Type B pancreatic cell (in vitro differentiated cells): ENCODE results near the gene EEIG2. TPM values are rescaled to one million over a fixed set of nuclear protein-coding genes. Genes with fewer than 3 reads are reported as not detected.
A peak's percentile ranks its signal among the peaks of the same experiment; 100 is the strongest.

Experiments
- DNase-seq: peaks from one replicate; pipeline ENCODE4 v3.0.0; 2021; ENCODE audit warnings: mixed read lengths; ENCODE audit not compliant: unreplicated experiment; ENCODE audit errors: extremely low spot score
- H3K27ac Mint-ChIP-seq: 2 replicates; pipeline ENCODE4 v1.8.0; 2021; ENCODE audit warnings: mild to moderate bottlenecking, mixed read lengths
- H3K27me3 Mint-ChIP-seq: 2 replicates; pipeline ENCODE4 v1.8.0; 2021; ENCODE audit warnings: mixed read lengths
- H3K36me3 Mint-ChIP-seq: 2 replicates; pipeline ENCODE4 v1.8.0; 2021; ENCODE audit warnings: mixed read lengths
- H3K4me1 Mint-ChIP-seq: one replicate; pipeline ENCODE4 v1.8.0; 2021; ENCODE audit warnings: mixed read lengths; ENCODE audit not compliant: unreplicated experiment
- H3K4me3 Mint-ChIP-seq: 2 replicates; pipeline ENCODE4 v1.8.0; 2021; ENCODE audit warnings: mild to moderate bottlenecking, mixed read lengths
- H3K9me3 Mint-ChIP-seq: 2 replicates; pipeline ENCODE4 v1.8.0; 2021; ENCODE audit warnings: mixed read lengths
- CTCF ChIP-seq: fragments of 200-600 bp; sonication (generic); conservative IDR thresholded peaks from 2 replicates; pipeline ENCODE4 v1.5.0; 2021; ENCODE audit warnings: antibody characterized with exemption, mild to moderate bottlenecking
- total RNA-seq: library from RNA; stranded (reverse); gene quantifications from 2 replicates; pipeline ENCODE4 v1.2.1, GENCODE V29; 2021; ENCODE audit warnings: low replicate concordance

EEIG2 gene
- total RNA-seq, 1 donor from 2014 or later = 11.2 TPM

- H3K4me3 Mint-ChIP-seq = peak overlapping the region; percentile 34
- peaks cover 8% of the 10 kb centered on the region for H3K4me1 Mint-ChIP-seq
- TF ChIP-seq CTCF = peak; percentile 70
- no peak overlapping the region for H3K27ac Mint-ChIP-seq
- H3K27me3 Mint-ChIP-seq = no peaks in the 10 kb centered on the region
- H3K36me3 Mint-ChIP-seq = no peaks in the 10 kb centered on the region
- DNase-seq = peak; percentile 68
- H3K9me3 Mint-ChIP-seq = no peaks in the 10 kb centered on the region
These were observed 1.9 kb downstream of the EEIG2 start for GRCh38 chr1:108561689-108562326.

GRCh38 chr1:108563808-108564207 lies 3.9 kb downstream of the EEIG2 start:
- Mint-ChIP-seq H3K27me3 (no peaks in the 10 kb centered on the region), H3K27ac (no peak overlapping the region), H3K4me3 (no peak overlapping the region), H3K9me3 (no peaks in the 10 kb centered on the region), H3K36me3 (no peaks in the 10 kb centered on the region), H3K4me1 (peaks cover 8% of the 10 kb centered on the region)
- DNase-seq = no peak
- no peak for TF ChIP-seq CTCF

GRCh38 chr1:108565081-108565480 lies 5.2 kb downstream of the EEIG2 start:
- DNase-seq = no peak
- TF ChIP-seq CTCF = no peak
- no peak overlapping the region for H3K4me3 Mint-ChIP-seq
- no peaks in the 10 kb centered on the region for H3K9me3 Mint-ChIP-seq
- no peaks in the 10 kb centered on the region for H3K27me3 Mint-ChIP-seq
- no peak overlapping the region for H3K27ac Mint-ChIP-seq
- no peaks in the 10 kb centered on the region for H3K36me3 Mint-ChIP-seq
- peaks cover 8% of the 10 kb centered on the region for H3K4me1 Mint-ChIP-seq

- peaks cover 7% of the 10 kb centered on the region for H3K4me1 Mint-ChIP-seq
- H3K27me3 Mint-ChIP-seq = no peaks in the 10 kb centered on the region
- no peak overlapping the region for H3K4me3 Mint-ChIP-seq
These were observed 5.6 kb downstream of the EEIG2 start for GRCh38 chr1:108565512-108565911.

GRCh38 chr1:108568589-108568988 lies 8.7 kb downstream of the EEIG2 start:
- Mint-ChIP-seq H3K4me1 (no peaks in the 10 kb centered on the region), H3K9me3 (peaks cover 4% of the 10 kb centered on the region), H3K27me3 (no peaks in the 10 kb centered on the region), H3K27ac (no peak overlapping the region), H3K36me3 (no peaks in the 10 kb centered on the region), H3K4me3 (no peak overlapping the region)
- no peak for DNase-seq
- no peak for TF ChIP-seq CTCF

More at GRCh38 chr1:108565512-108565911, 5.6 kb downstream of the EEIG2 start:
- Mint-ChIP-seq H3K9me3 (no peaks in the 10 kb centered on the region), H3K36me3 (no peaks in the 10 kb centered on the region), H3K27ac (no peak overlapping the region)
- no peak for TF ChIP-seq CTCF
- DNase-seq = no peak
